HG03280 (cell line): ENCODE results near the gene C19orf81.

Source experiments
- ATAC-seq: cut with Tn5 transposase; IDR thresholded peaks from one replicate; pipeline ENCODE4 v1.9.1; 2021; ENCODE audit warnings: mild to moderate bottlenecking, moderate library complexity; ENCODE audit not compliant: unreplicated experiment

C19orf81 gene

DNA sequence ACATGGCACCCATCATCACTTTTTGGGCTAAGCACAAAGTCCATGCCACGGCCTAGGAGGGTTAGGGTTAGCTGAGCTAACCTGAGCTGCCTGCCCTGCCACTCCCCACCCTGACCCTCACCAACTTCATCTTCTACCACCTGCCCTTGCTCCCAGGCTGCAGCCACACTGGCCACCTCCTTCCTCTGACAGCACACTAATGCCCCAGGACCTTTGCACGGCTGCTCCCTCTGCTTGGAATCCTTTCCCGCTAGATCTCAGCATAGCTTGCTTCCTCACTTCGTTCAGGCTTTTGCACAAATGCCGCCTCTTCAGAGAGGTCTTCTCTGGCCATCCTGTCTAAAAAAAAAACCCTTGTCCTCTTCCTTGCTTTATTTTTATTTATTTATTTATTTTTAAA is 57.1 kb downstream of the C19orf81 start:
- no peak for ATAC-seq

DNA sequence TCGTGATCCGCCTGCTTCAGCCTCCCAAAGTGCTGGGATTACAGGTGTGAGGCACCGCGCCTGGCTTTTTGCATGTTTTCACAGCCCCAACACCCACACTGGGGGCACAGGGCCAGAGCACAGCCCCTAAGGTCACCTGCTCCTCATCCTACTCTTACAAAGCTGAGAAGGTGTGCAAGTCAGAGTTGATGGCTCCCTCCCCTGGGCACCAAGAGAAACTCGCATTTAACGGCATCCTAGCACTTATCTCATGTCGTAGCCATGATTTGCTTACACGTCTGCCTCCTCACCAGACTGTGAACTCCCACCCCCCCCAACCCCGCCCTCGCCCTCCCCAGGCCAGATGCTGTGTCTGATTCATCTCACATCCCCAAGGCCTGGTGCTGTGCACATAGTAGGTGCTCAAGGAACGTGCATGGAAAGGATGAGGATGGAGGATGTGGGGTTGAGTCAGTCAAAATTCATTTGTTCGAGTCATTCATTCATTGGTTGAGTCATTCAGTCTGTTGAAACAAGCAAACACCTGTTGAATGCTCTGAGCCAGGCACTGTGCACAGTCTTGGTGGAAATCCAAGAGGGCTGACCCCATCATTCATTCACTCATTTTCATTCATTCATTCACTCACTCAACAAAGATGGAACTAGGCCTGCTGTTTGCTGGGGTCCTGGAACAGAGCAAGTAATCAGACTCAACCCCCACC is 59.1 kb downstream of the C19orf81 start:
- ATAC-seq, result no peak
